Kidney glomerular epithelial cell (primary cell): Measurements from ENCODE around the gene RAMP2.
"Not testable (repeated sequence)": the region's sequence is repeated elsewhere in the genome, so short reads cannot be mapped to it uniquely, and the experiment has no call there.

Experiments
- DNase-seq: peaks from one replicate; lab custom pipeline; 2025; lab: John Stamatoyannopoulos, UW

The RAMP2 gene

GRCh38 chr17:42769964-42770363 is 8.9 kb downstream of the RAMP2 start:
- not testable (repeated sequence) for DNase-seq

GRCh38 chr17:42772945-42773289 is 11.9 kb downstream of the RAMP2 start:
- no peak for DNase-seq

- peak; percentile 83 for DNase-seq
These were observed 12.4 kb downstream of the RAMP2 start, which contains the start of gene VPS25 for GRCh38 chr17:42773290-42774035. TSS of gene VPS25 (plus strand) at chr17:42773449. CDS start at chr17:42773476, 27 bp downstream.

GRCh38 chr17:42774066-42774745 is 13.2 kb downstream of the RAMP2 start:
- peak; percentile 82 for DNase-seq

GRCh38 chr17:42775534-42776098 is 14.6 kb downstream of the RAMP2 start:
- DNase-seq: peak; percentile 80

- DNase-seq: no peak
These were observed 17.5 kb downstream of the RAMP2 start for GRCh38 chr17:42778570-42778969.

GRCh38 chr17:42779304-42779935 is 18.4 kb downstream of the RAMP2 start:
- DNase-seq: no peak

- DNase-seq: no peak
These were observed 19.2 kb downstream of the RAMP2 start, which contains the start of gene WNK4 for GRCh38 chr17:42779936-42780850. TSS of gene WNK4 (plus strand) at chr17:42780610. CDS start at chr17:42780699, 89 bp downstream.

- DNase-seq: no peak
These were observed 20.0 kb downstream of the RAMP2 start for GRCh38 chr17:42780851-42781638.

- DNase-seq: no peak
These were observed 20.7 kb downstream of the RAMP2 start for GRCh38 chr17:42781639-42782165.

- no peak for DNase-seq
These were observed 21.4 kb downstream of the RAMP2 start for GRCh38 chr17:42782166-42783061.

GRCh38 chr17:42783062-42783790 is 22.2 kb downstream of the RAMP2 start:
- peak; percentile 81 for DNase-seq

GRCh38 chr17:42783791-42784138 is 22.7 kb downstream of the RAMP2 start:
- no peak for DNase-seq

GRCh38 chr17:42784409-42784808 is 23.4 kb downstream of the RAMP2 start:
- DNase-seq: no peak

- DNase-seq: no peak
These were observed 24.0 kb downstream of the RAMP2 start for GRCh38 chr17:42784811-42785592.

GRCh38 chr17:42787266-42787665 is 26.2 kb downstream of the RAMP2 start:
- DNase-seq: no peak

GRCh38 chr17:42791948-42792347 is 30.9 kb downstream of the RAMP2 start:
- no peak for DNase-seq

- no peak for DNase-seq
These were observed 31.5 kb downstream of the RAMP2 start for GRCh38 chr17:42792545-42792944.
